ENCODE results near the gene PABPC3. TPM values are rescaled to one million over a fixed set of nuclear protein-coding genes. Genes with fewer than 3 reads are reported as not detected.

PABPC3 gene
- total RNA-seq, 1 donor, result under 0.01 TPM

- DNase-seq (ENCODE audit: low read depth), result no peak
- TF ChIP-seq, protein P1, sequence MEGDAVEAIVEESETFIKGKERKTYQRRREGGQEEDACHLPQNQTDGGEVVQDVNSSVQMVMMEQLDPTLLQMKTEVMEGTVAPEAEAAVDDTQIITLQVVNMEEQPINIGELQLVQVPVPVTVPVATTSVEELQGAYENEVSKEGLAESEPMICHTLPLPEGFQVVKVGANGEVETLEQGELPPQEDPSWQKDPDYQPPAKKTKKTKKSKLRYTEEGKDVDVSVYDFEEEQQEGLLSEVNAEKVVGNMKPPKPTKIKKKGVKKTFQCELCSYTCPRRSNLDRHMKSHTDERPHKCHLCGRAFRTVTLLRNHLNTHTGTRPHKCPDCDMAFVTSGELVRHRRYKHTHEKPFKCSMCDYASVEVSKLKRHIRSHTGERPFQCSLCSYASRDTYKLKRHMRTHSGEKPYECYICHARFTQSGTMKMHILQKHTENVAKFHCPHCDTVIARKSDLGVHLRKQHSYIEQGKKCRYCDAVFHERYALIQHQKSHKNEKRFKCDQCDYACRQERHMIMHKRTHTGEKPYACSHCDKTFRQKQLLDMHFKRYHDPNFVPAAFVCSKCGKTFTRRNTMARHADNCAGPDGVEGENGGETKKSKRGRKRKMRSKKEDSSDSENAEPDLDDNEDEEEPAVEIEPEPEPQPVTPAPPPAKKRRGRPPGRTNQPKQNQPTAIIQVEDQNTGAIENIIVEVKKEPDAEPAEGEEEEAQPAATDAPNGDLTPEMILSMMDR (IDR thresholded peaks at IDR 0.05; ENCODE audit: insufficient read depth, low read depth, low read length), result no peak
- H3K4me3 ChIP-seq (ENCODE audit: low read depth, low read length), result no peak overlapping the region
Observed at GRCh38 chr13:25062479-25062878, 33.5 kb upstream of the PABPC3 start.

DNA sequence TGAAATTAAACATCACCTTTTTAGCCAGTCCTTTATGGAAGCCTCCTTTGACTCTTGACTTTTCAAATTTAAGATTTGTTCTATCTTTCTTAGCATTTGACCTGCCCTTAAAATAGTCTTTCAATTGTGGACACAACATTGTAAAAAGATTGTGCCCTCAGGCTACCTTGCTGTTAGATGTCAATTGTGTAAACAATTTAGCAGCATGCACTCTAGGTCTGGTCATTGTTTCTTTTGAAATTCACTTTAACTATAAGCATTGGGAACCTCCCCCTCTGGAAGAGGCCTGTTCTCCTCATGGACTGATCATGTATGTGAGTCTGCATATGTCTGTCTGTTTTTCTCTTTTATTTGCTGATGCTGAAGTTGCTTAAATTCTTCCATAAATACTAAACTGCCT lies 31.5 kb upstream of the PABPC3 start:
- H3K4me3 ChIP-seq (ENCODE audit: low read depth, low read length), result no peak overlapping the region
- DNase-seq (ENCODE audit: low read depth), result no peak
- TF ChIP-seq, protein P1 (IDR thresholded peaks at IDR 0.05; ENCODE audit: insufficient read depth, low read depth, low read length), result no peak

DNA sequence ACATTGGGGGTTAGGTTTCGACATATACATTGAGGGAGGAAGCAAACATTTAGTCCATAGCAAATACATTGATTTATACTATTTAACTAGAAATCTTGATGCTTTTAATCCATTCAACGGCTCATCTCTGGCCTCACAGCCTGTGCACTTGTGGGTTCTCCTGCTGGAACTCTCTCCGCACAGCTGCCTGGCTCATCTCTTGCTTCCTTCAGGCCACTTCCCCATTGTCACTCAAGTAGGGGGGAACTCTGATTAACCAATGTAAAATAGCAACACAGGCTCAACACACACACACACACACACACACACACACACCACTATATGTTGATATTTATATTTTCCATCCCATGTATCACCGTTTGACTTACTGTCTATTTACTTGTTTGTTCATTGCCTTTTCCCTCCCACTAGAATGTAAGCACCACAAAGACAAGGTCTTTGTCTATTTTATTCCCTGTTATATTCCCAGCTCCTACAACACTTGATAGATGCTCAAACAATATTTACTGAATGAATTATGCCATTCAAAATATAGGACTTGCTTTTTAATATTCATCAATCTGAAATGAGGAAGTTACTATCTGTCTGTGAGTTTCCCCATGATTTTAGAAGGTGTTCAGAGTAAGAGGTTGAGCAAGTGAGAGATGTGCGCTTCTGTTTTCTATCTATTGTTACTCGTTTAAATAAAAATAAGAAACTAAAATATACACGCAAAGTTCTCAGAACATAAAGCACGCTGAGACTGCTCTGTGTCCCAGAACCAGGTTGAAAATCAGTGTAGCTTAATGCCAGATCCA lies 29.8 kb upstream of the PABPC3 start:
- TF ChIP-seq, protein P1 (IDR thresholded peaks at IDR 0.05; ENCODE audit: insufficient read depth, low read depth, low read length), result no peak
- no peak overlapping the region for H3K4me3 ChIP-seq (ENCODE audit: low read depth, low read length)
- DNase-seq (ENCODE audit: low read depth), result no peak

- DNase-seq (ENCODE audit: low read depth), result no peak
- no peak overlapping the region for H3K4me3 ChIP-seq (ENCODE audit: low read depth, low read length)
- TF ChIP-seq, protein P1 (IDR thresholded peaks at IDR 0.05; ENCODE audit: insufficient read depth, low read depth, low read length), result no peak
Observed at GRCh38 chr13:25067064-25067463, 28.9 kb upstream of the PABPC3 start.

GRCh38 chr13:25068810-25069209 lies 27.1 kb upstream of the PABPC3 start:
- no peak overlapping the region for H3K4me3 ChIP-seq (ENCODE audit: low read depth, low read length)
- TF ChIP-seq, protein P1 (IDR thresholded peaks at IDR 0.05; ENCODE audit: insufficient read depth, low read depth, low read length), result no peak

DNA sequence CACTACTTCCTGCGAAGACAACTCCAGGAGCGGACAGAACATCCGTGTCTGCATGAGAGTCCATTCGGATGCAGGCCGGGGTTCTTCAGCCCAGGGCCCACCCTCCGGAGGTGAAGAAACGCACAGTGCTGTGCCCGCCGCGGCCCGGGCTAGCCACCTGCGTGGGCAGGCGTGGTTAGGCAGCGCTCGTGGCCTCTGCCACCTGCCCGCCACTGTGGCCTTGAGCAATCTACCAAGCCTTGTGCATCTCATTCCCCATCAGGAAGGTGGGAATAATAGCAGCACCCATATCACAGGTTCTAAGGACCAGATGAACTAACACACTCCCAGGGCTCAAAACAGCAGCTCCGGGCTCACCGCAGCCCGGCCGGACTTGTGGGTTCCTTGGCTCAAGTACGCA lies 26.7 kb upstream of the PABPC3 start:
- no peak overlapping the region for H3K4me3 ChIP-seq (ENCODE audit: low read depth, low read length)
- TF ChIP-seq, protein P1 (IDR thresholded peaks at IDR 0.05; ENCODE audit: insufficient read depth, low read depth, low read length), result no peak
- no peak for DNase-seq (ENCODE audit: low read depth)

More at GRCh38 chr13:25068810-25069209, 27.1 kb upstream of the PABPC3 start:
- no peak for DNase-seq (ENCODE audit: low read depth)
